Lung (tissue), 12 donors: ENCODE results near the gene TMEM51. TPM values are rescaled to one million over a fixed set of nuclear protein-coding genes. Genes with fewer than 3 reads are reported as not detected.
A peak's percentile ranks its signal among the peaks of the same experiment; 100 is the strongest.

Experiments
- ATAC-seq: fragments of 200-7000 bp; cut with Tn5 transposase; one replicate; pipeline ENCODE4 v1.9.1; 2020; ENCODE audit warnings: moderate number of reproducible peaks; ENCODE audit not compliant: insufficient read depth, low FRiP score
- DNase-seq, 3 donors: peaks; one replicate each; pipeline ENCODE4 v3.0.0-alpha.2; 2013 to 2017
- H3K27ac ChIP-seq, 2 donors: one replicate each; pipeline ENCODE4 v1.5.1; 2013; ENCODE audit warnings: mild to moderate bottlenecking in 2 of 2, moderate library complexity in 2 of 2, control low read depth in 1 of 2, inconsistent platforms in 1 of 2, low read depth in 1 of 2, low read length in 1 of 2
- H3K27me3 ChIP-seq, 3 donors: one replicate each; pipeline ENCODE4 v1.5.1; 2013; ENCODE audit warnings: low read length in 2 of 3; ENCODE audit not compliant: control insufficient read depth in 3 of 3, insufficient read depth in 3 of 3
- H3K36me3 ChIP-seq, 4 donors: one replicate each; pipeline ENCODE4 v1.5.1; 2013; ENCODE audit warnings: low read length in 4 of 4, mild to moderate bottlenecking in 1 of 4, moderate library complexity in 1 of 4; ENCODE audit not compliant: control insufficient read depth in 4 of 4, insufficient read depth in 4 of 4
- H3K4me1 ChIP-seq, 5 donors: one replicate each; pipeline ENCODE4 v1.5.1; 2013; ENCODE audit warnings: low read length in 5 of 5, mild to moderate bottlenecking in 2 of 5, moderate library complexity in 1 of 5; ENCODE audit not compliant: control insufficient read depth in 5 of 5, insufficient read depth in 5 of 5
- H3K4me3 ChIP-seq: one replicate; pipeline ENCODE4 v1.5.1; 2013; ENCODE audit warnings: mild to moderate bottlenecking, control low read depth, moderate library complexity
- H3K9ac ChIP-seq, 2 donors: one replicate each; pipeline ENCODE4 v1.5.1; 2013; ENCODE audit warnings: low read length in 2 of 2, control low read depth in 1 of 2; ENCODE audit not compliant: insufficient read depth in 1 of 2
- H3K9me3 ChIP-seq, 4 donors: one replicate each; pipeline ENCODE4 v1.5.1; 2013; ENCODE audit warnings: low read length in 3 of 4, mild to moderate bottlenecking in 1 of 4, moderate library complexity in 1 of 4; ENCODE audit not compliant: control insufficient read depth in 4 of 4, insufficient read depth in 3 of 4
- WGBS, 2 donors: extraction: QIAGEN DNeasy Blood & Tissue Kit; methylation state at CpG; one replicate each; pipeline ENCODE4 v1.1.7; 2013; 5-methylcytosine and 5-hydroxymethylcytosine counted together
- polyA plus RNA-seq, 2 donors: library from polyadenylated mRNA; stranded (reverse); fragments of 200-250 nt; gene quantifications; one replicate each; pipeline ENCODE4 v1.2.1, GENCODE V29; 2013
- total RNA-seq, 2 donors: library from RNA; depleted of rRNA in 1 of 2; stranded (reverse); fragments of >200 nt in 1 of 2; gene quantifications; one replicate each; pipeline ENCODE4 v1.2.1, GENCODE V29; 2014 to 2021
- TF ChIP-seq, protein P1 (sequence below): IDR thresholded peaks from 2 replicates; pipeline ENCODE4 v1.5.1; 2012; ENCODE audit warnings: mild to moderate bottlenecking; ENCODE audit errors: control extremely low read depth, extremely low read depth
- donor health status: control.
- donor health status: control.
- donor health status: Bipolar disorder and iron deficiency.
- donor health status: healthy.
- donor health status: DM: yes; HTN: yes; CAD: no.

The TMEM51 gene
- total and polyA plus RNA-seq, 4 donors, result 7.7 to 17.8 (median 12.2) TPM

DNA sequence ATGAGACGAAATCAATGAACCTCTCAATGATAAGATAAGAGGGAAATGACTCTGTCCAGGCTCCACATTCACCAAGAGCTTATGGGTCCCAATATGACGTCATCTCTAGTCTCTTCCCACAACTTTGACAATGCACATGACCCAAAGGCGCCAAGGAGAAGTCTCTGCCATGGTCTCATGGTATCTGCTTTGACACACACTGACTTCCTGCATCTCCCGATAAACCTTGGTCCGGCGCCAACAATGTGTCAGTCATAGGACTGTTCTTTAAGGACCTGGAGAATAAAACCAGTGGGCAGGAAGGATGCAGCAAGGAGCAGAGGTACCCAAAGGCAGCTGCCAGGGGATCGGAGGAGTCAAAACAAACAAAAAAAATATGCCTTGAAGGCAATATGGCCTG, 46.9 kb upstream of the TMEM51 start:
- 23 to 32% methylated on average over 7 of the region's 7 CpGs for WGBS, 2 donors
- no peaks in the 10 kb centered on the region for H3K4me1 ChIP-seq
- peaks cover 0 to 7% (median 1%) of the 10 kb centered on the region in 4 donors for H3K36me3 ChIP-seq
- TF ChIP-seq, protein P1, sequence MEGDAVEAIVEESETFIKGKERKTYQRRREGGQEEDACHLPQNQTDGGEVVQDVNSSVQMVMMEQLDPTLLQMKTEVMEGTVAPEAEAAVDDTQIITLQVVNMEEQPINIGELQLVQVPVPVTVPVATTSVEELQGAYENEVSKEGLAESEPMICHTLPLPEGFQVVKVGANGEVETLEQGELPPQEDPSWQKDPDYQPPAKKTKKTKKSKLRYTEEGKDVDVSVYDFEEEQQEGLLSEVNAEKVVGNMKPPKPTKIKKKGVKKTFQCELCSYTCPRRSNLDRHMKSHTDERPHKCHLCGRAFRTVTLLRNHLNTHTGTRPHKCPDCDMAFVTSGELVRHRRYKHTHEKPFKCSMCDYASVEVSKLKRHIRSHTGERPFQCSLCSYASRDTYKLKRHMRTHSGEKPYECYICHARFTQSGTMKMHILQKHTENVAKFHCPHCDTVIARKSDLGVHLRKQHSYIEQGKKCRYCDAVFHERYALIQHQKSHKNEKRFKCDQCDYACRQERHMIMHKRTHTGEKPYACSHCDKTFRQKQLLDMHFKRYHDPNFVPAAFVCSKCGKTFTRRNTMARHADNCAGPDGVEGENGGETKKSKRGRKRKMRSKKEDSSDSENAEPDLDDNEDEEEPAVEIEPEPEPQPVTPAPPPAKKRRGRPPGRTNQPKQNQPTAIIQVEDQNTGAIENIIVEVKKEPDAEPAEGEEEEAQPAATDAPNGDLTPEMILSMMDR, result no peak
- no peak overlapping the region for H3K9ac ChIP-seq
- peaks cover 0 to 4% (median 2%) of the 10 kb centered on the region in 4 donors for H3K9me3 ChIP-seq
- ATAC-seq (no peak), DNase-seq (peak; percentile 31 to 43 (median 31))
- no peaks in the 10 kb centered on the region for H3K27me3 ChIP-seq
- no peak overlapping the region for H3K4me3 ChIP-seq
- H3K27ac ChIP-seq, result no peak overlapping the region

DNA sequence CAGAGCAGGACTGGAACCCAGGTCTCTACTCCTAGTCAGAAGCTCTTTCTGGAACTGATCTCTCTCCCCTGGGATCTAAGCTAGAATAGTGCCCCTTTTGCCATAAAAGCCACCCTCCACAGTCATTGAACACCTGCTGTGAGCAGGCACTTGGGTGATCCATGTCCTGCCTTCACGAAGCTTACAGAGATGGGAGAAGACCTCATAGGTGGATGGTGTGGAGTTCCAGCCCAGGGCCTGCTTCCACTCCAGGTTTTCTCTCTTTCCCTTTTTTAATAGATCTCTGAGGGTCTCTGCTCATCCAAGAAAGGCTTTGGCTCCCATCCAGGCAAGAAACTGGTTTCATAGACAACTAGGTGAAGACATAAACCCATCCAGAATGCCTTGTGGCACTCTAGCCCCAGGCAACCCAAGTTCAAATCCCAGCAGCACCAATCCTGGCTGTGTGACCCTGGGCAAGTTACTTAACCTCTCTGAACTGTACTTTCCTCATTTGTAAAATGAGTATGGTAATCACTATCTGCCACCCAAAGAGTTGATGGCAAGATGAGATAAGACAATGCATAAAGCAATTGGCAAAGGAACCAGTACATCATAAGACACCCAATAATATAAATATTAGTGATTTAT, 46.4 kb upstream of the TMEM51 start:
- H3K27ac ChIP-seq, result no peak overlapping the region
- TF ChIP-seq, protein P1, result no peak
- peaks cover 0 to 4% (median 2%) of the 10 kb centered on the region in 4 donors for H3K9me3 ChIP-seq
- no peak for DNase-seq
- 87 to 100% methylated on average over 1 of the region's 1 CpG for WGBS, 2 donors
- no peak overlapping the region for H3K9ac ChIP-seq
- H3K4me3 ChIP-seq, result no peak overlapping the region
- H3K4me1 ChIP-seq, result peaks cover 0 to 4% (median 0%) of the 10 kb centered on the region in 5 donors
- peaks cover 0 to 7% (median 1%) of the 10 kb centered on the region in 4 donors for H3K36me3 ChIP-seq
- ATAC-seq, result no peak
- H3K27me3 ChIP-seq, result no peaks in the 10 kb centered on the region

DNA sequence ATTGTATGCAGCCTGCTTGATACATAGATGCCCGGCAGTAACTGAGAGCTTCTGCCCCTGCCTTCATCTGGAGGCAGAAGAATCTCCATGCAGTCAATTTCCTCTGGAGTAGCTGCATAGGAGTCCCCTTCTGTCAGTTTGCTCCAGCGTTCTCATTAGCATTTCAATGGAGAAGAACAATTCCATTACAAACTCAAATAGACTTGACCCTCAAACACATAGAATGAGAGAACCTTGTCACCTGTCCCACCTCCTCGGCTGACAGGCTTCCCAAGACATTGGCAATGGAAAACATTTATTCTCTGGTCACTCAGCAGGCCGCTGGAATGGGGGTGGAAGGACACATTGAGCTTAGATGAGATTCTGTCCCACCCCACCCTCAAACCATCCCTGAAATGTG, 45.6 kb upstream of the TMEM51 start:
- Histone ChIP-seq H3K36me3 (peaks cover 0 to 7% (median 1%) of the 10 kb centered on the region in 4 donors), H3K27me3 (no peaks in the 10 kb centered on the region), H3K4me1 (peaks cover 0 to 6% (median 0%) of the 10 kb centered on the region in 5 donors), H3K27ac (no peak overlapping the region), H3K9me3 (peaks cover 0 to 4% (median 2%) of the 10 kb centered on the region in 4 donors), H3K4me3 (no peak overlapping the region), H3K9ac (no peak overlapping the region)
- DNase-seq (no peak), ATAC-seq (no peak)
- WGBS, 2 donors, result 76 to 83% methylated on average over 4 of the region's 4 CpGs
- TF ChIP-seq, protein P1, result no peak
